HG03280 (cell line): ENCODE results near the gene PINLYP.
"Not testable (repeated sequence)": the region's sequence is repeated elsewhere in the genome, so short reads cannot be mapped to it uniquely, and the experiment has no call there.

Source experiments
- ATAC-seq: cut with Tn5 transposase; IDR thresholded peaks from one replicate; pipeline ENCODE4 v1.9.1; 2021; ENCODE audit warnings: mild to moderate bottlenecking, moderate library complexity; ENCODE audit not compliant: unreplicated experiment

PINLYP gene

DNA sequence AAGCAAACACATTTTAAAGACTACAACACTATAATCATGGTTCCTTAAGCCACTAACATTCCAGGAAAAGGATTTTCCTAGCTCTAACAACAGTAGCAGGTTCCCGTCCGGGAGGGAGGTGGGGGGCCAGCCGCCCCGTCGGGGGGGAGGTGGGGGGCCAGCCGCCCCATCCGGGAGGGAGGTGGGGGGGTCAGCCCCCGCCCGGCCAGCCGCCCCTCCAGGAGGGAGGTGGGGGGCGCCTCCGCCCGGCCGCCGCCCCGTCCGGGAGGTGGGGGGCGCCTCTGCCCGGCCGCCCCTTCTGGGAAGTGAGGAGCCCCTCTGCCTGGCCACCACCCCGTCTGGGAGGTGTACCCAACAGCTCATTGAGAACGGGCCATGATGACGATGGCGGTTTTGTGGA, 27.7 kb upstream of the PINLYP start:
- ATAC-seq, result not testable (repeated sequence)

DNA sequence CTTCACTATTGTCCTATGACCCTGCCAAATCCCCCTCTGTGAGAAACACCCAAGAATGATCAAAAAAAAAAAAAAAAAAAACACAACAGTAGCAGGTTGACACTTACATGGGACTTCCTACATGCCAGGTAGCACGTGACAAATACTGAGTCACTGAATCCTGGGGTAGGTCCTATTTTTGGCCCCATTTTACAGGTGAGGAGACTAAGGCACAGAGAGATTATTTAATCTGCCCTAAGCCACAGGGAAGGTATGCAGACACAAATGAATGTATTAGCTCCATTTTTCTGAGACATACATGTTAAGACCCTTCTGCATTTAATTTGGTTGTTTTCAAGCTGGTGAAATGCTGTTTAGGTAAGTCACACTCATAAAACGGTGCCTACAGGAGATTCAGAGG, 26.9 kb upstream of the PINLYP start:
- ATAC-seq, result no peak

- no peak for ATAC-seq
These were observed 24.0 kb upstream of the PINLYP start for GRCh38 chr19:43551399-43552197.

DNA sequence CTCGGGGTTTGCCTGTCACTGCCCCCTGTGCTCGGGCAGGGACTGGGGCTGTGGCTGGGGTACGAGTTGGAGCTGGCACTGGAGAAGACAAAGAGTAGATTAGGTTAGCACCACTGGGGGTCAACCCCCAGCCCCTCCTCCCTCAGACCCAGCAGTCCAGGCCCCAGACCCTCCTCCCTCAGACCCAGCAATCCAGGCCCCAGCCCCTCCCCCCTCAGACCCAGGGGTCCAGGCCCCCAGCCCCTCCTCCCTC, 23.5 kb upstream of the PINLYP start:
- ATAC-seq, result no peak

GRCh38 chr19:43552616-43553015, 23.0 kb upstream of the PINLYP start:
- no peak for ATAC-seq

GRCh38 chr19:43553656-43554055, 21.9 kb upstream of the PINLYP start:
- no peak for ATAC-seq

GRCh38 chr19:43554317-43554895, 21.2 kb upstream of the PINLYP start:
- no peak for ATAC-seq

GRCh38 chr19:43555185-43555770, 20.3 kb upstream of the PINLYP start:
- no peak for ATAC-seq

- ATAC-seq, result no peak
These were observed 14.9 kb upstream of the PINLYP start for GRCh38 chr19:43560687-43561086.

DNA sequence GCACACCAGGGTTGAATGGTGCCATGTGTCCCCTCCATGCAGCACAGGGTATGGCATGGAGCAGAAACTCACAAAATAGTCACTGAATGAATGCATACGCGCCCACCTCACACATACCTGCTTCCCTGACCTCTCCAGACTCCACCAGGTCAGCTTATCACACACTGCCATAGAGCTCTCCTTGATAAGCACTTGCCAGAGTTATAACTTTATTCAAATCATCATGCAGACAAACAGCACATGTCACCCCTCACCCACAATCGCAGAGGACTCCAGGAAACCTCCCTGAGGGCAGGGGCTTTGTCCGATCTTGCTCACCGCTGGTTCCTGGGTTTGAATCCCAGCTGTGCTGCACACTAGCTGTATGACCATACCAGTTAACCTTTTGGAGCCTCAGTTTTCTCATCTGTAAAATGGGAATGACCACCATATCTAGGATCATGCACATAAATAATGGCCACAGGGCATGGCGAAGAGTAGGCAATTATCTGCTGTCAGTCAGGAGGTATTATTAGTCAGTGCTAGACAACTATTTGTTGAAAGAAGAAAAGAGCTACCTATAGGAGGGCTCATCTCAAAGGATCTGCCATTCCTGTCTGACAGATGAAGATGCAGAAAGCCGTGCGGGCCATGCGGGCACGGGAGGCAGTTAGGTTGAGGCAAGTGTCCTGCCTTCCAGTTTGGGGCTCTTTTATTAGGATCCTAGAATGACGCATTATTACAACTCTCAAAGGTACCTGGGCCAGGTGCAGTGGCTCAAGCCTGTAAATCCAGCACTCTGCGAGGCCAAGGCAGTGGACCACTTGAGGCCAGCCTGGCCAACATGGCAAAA, 14.2 kb upstream of the PINLYP start:
- no peak for ATAC-seq

DNA sequence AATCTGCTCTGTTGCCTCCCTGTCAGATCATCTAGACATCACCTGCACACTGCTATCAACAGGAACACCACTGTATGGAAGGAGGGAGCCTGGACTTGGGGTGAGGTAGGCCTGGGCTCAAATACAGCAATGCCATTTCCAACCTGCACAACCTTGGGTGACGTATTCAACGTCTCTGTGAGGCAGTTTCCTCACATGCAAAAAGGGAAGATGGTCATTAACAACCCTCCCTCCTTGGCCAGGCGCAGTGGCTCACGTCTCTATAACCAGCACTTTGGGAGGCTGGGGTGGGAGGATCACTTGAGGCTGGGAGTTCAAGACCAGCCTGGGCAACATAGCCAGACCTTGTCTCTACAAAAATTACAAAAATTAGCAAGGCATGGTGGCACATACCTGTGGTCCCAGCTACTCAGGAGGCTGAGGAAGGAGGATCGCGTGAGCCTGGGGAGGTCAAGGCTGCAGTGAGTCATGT, 13.3 kb upstream of the PINLYP start:
- ATAC-seq, result no peak

GRCh38 chr19:43562698-43563241, 12.8 kb upstream of the PINLYP start:
- ATAC-seq, result peak; percentile 55

DNA sequence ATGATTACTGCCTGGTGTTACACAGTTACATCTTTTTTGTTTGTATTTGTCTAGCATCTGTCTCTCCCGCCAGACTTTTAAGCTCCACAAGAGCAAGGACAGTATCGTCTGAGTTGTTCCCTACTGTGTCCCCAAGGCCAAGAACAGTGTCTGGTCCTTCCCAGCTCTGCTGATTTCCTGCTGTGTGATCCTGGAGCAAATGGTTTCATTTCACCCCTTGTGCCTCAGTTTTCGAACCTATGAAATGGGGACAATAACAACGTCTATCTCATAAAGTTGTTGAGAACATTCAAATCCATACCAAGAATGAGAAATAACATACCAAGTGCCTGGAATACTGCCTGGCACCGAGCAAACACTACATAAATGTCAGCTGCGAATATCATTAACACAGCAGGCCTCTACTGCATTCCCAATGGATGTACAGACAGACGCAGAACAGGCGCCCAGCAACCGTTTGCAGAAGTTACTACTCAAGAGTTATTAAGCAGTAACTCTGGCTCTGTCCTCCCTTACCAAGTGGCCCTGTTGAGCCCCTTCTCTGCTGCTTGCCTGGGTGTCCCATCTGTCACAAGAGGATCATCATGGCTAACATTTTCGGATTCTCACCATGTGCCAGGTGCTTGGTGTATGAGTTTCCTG, 11.7 kb upstream of the PINLYP start:
- no peak for ATAC-seq

- no peak for ATAC-seq
These were observed 10.8 kb upstream of the PINLYP start for GRCh38 chr19:43564800-43565199.

GRCh38 chr19:43569657-43570056, 5.9 kb upstream of the PINLYP start:
- ATAC-seq, result no peak

DNA sequence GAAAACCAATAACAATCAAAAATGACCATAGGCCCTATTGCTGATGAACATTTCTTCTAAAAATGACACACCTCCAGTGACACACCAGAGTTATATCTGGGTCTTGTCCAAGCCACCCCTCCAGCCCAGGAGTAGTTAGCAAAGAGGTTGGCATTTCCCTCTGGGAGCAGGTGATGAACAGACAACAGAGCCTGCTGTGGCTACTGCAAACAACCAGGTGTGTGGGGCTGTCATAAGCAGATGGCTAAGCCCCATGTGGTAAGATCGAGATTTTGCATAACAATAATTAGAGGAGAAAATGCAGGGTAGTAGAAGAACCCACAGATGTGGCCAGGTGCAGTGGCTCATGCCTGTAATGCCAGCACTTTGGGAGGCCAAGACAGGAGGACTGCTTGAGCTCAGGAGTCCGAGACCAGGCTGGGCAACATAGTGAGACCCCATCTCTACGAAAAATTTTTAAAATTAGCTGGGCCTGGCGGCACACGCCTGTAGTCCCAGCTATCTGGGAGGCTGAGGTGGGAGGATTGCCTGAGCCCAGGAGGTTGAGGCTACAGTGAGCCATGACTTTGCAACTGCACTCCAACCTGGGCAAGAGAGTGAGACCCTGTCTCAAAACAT, 5.3 kb upstream of the PINLYP start:
- ATAC-seq, result no peak

- no peak for ATAC-seq
These were observed 3.4 kb upstream of the PINLYP start for GRCh38 chr19:43572171-43572588.

DNA sequence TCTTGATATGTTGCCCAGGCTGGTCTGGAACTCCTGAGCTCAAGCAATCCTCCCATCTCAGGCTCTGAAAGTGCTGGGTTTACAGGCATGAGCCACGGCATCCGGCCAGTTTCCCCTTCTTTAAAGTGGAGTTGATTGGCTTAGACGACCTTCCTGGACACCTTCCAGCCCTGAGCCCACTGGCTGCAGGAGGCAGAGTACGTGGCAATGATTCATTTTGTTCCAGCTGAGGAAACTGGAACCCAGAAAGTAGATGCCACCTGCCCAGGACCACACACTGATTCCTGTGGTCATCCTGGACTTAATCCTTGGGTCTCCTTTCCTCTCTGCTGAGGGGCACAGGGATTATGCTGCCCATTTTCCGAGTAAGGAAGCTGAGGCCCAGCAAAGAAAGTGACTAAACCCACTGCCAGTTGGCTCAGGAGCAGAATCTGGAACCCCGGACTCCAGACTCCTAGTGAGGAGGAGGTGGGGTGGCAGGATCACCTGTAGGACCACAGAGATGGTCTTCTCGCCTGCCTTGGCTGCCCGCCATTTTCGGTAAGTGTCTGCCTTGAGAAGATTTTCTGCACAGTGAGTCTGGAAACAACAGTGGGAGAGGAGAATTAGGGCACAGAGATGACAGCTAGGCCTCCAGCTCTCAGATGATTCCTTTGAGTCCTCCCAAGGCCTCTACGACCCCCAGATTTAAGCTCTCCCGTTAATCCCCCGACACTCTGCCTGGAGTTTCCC, 1.0 kb upstream of the PINLYP start:
- no peak for ATAC-seq

- ATAC-seq, result no peak
These were observed 616 bp downstream of the PINLYP start for GRCh38 chr19:43575955-43576878.
